ENCODE data around the gene CDK19. TPM values are rescaled to one million over a fixed set of nuclear protein-coding genes. Genes with fewer than 3 reads are reported as not detected.

The CDK19 gene
- total and polyA plus RNA-seq, 2 of the 13 experiments (the other 11 are each of a cell fraction or from before 2014, with no cell fraction given), result 13.4 to 27.0 TPM

DNA sequence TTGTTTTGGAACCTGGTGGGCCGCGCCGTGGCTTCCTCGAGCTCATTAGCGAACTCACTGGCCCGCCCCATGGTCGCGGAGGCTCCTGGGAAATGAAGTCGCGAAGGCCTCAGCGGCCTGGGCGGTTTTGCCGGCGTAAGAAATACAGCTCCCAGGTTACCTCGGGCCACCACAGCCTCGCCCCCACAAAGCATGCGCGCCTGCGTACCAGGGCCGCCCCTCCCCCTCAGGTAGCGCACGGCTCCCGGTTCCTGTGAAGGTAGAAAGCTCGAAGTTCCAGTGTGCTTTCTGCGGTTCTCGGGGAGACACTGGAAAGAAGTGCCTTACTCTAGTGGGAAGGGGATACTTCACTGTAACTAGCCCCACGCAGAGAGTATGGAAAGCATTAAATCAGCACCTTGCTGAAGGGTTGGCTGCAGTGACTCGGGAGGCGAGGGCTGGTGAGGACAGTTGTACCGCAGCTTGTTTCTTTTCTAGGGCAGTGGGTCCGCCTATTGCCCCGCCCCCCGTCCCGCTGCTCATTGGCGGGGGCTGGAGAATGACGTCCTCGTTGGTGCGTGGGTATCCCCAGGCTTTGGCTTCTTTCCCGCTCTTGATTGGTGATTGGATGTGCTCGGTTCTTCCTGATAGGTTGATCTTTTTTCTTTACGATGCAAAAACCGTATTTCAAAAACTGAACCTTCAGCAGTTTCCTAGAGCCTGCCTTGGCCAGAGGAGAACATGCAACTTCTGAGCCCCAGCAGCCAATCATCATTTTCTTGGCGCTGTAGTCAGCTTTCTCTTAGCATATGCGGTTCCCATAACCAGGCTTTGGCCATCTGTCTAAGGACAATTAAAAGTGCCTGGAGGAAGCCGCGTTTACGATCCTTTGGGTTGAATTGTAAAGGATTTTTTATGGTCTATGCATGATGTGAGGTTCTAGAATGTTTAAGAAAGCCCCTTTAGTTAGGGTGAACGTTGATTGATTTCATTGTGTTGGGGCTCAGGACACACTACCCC, at the start of gene CDK19 (continued):
- TF ChIP-seq, protein P1, sequence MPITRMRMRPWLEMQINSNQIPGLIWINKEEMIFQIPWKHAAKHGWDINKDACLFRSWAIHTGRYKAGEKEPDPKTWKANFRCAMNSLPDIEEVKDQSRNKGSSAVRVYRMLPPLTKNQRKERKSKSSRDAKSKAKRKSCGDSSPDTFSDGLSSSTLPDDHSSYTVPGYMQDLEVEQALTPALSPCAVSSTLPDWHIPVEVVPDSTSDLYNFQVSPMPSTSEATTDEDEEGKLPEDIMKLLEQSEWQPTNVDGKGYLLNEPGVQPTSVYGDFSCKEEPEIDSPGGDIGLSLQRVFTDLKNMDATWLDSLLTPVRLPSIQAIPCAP (CRISPR knock-in tag; IDR thresholded peaks at IDR 0.05; ENCODE audit: low read depth), result no peak
- TF ChIP-seq RBM39 (IDR thresholded peaks at IDR 0.05; ENCODE audit: low read depth, low read length, poor library complexity, severe bottlenecking), result no peak
- no peak for TF ChIP-seq ZNF337 (CRISPR knock-in tag; IDR thresholded peaks at IDR 0.05; ENCODE audit: borderline replicate concordance, low read depth)
- TF ChIP-seq, protein P2, sequence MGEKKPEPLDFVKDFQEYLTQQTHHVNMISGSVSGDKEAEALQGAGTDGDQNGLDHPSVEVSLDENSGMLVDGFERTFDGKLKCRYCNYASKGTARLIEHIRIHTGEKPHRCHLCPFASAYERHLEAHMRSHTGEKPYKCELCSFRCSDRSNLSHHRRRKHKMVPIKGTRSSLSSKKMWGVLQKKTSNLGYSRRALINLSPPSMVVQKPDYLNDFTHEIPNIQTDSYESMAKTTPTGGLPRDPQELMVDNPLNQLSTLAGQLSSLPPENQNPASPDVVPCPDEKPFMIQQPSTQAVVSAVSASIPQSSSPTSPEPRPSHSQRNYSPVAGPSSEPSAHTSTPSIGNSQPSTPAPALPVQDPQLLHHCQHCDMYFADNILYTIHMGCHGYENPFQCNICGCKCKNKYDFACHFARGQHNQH (CRISPR knock-in tag; IDR thresholded peaks at IDR 0.05), result peak; percentile 81
- TF ChIP-seq ADNP (CRISPR knock-in tag; IDR thresholded peaks at IDR 0.05), result no peak
- TF ChIP-seq, protein P3, sequence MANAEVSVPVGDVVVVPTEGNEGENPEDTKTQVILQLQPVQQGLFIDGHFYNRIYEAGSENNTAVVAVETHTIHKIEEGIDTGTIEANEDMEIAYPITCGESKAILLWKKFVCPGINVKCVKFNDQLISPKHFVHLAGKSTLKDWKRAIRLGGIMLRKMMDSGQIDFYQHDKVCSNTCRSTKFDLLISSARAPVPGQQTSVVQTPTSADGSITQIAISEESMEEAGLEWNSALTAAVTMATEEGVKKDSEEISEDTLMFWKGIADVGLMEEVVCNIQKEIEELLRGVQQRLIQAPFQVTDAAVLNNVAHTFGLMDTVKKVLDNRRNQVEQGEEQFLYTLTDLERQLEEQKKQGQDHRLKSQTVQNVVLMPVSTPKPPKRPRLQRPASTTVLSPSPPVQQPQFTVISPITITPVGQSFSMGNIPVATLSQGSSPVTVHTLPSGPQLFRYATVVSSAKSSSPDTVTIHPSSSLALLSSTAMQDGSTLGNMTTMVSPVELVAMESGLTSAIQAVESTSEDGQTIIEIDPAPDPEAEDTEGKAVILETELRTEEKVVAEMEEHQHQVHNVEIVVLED (CRISPR knock-in tag; IDR thresholded peaks at IDR 0.05; ENCODE audit: borderline replicate concordance), result peak; percentile 83
- TF ChIP-seq, protein P4, sequence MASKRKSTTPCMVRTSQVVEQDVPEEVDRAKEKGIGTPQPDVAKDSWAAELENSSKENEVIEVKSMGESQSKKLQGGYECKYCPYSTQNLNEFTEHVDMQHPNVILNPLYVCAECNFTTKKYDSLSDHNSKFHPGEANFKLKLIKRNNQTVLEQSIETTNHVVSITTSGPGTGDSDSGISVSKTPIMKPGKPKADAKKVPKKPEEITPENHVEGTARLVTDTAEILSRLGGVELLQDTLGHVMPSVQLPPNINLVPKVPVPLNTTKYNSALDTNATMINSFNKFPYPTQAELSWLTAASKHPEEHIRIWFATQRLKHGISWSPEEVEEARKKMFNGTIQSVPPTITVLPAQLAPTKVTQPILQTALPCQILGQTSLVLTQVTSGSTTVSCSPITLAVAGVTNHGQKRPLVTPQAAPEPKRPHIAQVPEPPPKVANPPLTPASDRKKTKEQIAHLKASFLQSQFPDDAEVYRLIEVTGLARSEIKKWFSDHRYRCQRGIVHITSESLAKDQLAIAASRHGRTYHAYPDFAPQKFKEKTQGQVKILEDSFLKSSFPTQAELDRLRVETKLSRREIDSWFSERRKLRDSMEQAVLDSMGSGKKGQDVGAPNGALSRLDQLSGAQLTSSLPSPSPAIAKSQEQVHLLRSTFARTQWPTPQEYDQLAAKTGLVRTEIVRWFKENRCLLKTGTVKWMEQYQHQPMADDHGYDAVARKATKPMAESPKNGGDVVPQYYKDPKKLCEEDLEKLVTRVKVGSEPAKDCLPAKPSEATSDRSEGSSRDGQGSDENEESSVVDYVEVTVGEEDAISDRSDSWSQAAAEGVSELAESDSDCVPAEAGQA (IDR thresholded peaks at IDR 0.05; ENCODE audit: low read depth), result no peak
- TF ChIP-seq, protein P4 (CRISPR knock-in tag; IDR thresholded peaks at IDR 0.05; ENCODE audit: borderline replicate concordance), result no peak
- TF ChIP-seq SP1 (IDR thresholded peaks at IDR 0.05), result no peak
- TF ChIP-seq SP1 (CRISPR knock-in tag; IDR thresholded peaks at IDR 0.05), result peak; percentile 69
- TF ChIP-seq, protein P5, sequence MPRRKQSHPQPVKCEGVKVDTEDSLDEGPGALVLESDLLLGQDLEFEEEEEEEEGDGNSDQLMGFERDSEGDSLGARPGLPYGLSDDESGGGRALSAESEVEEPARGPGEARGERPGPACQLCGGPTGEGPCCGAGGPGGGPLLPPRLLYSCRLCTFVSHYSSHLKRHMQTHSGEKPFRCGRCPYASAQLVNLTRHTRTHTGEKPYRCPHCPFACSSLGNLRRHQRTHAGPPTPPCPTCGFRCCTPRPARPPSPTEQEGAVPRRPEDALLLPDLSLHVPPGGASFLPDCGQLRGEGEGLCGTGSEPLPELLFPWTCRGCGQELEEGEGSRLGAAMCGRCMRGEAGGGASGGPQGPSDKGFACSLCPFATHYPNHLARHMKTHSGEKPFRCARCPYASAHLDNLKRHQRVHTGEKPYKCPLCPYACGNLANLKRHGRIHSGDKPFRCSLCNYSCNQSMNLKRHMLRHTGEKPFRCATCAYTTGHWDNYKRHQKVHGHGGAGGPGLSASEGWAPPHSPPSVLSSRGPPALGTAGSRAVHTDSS (CRISPR knock-in tag; conservative IDR thresholded peaks at IDR 0.05), result no peak
- TF ChIP-seq ZNF782 (CRISPR knock-in tag; IDR thresholded peaks at IDR 0.05; ENCODE audit: borderline replicate concordance), result peak; percentile 72; the same call in 1 of the 2 replicates
- TF ChIP-seq, protein P6, sequence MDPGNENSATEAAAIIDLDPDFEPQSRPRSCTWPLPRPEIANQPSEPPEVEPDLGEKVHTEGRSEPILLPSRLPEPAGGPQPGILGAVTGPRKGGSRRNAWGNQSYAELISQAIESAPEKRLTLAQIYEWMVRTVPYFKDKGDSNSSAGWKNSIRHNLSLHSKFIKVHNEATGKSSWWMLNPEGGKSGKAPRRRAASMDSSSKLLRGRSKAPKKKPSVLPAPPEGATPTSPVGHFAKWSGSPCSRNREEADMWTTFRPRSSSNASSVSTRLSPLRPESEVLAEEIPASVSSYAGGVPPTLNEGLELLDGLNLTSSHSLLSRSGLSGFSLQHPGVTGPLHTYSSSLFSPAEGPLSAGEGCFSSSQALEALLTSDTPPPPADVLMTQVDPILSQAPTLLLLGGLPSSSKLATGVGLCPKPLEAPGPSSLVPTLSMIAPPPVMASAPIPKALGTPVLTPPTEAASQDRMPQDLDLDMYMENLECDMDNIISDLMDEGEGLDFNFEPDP (CRISPR knock-in tag; conservative IDR thresholded peaks at IDR 0.05), result no peak
- no peak for TF ChIP-seq NCOA5 (CRISPR knock-in tag; IDR thresholded peaks at IDR 0.05)
- TF ChIP-seq TOPORS (CRISPR knock-in tag; IDR thresholded peaks at IDR 0.05), result no peak; the same call in 1 of the 2 replicates

All from HepG2 (cell line).